ENCODE measurements around the gene IFNL1.

GRCh38 chr19:39327363-39328045 lies 31.3 kb downstream of the IFNL1 start:
- TF ChIP-seq POLR2A (IDR thresholded peaks at IDR 0.05): no peak
- TF ChIP-seq, protein P1, sequence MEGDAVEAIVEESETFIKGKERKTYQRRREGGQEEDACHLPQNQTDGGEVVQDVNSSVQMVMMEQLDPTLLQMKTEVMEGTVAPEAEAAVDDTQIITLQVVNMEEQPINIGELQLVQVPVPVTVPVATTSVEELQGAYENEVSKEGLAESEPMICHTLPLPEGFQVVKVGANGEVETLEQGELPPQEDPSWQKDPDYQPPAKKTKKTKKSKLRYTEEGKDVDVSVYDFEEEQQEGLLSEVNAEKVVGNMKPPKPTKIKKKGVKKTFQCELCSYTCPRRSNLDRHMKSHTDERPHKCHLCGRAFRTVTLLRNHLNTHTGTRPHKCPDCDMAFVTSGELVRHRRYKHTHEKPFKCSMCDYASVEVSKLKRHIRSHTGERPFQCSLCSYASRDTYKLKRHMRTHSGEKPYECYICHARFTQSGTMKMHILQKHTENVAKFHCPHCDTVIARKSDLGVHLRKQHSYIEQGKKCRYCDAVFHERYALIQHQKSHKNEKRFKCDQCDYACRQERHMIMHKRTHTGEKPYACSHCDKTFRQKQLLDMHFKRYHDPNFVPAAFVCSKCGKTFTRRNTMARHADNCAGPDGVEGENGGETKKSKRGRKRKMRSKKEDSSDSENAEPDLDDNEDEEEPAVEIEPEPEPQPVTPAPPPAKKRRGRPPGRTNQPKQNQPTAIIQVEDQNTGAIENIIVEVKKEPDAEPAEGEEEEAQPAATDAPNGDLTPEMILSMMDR (IDR thresholded peaks at IDR 0.05): no peak

Measured in heart left ventricle (tissue), 13 donors.